Keratinocyte (primary cell): Measurements from ENCODE around the gene ZCCHC3. TPM values are rescaled to one million over a fixed set of nuclear protein-coding genes. Genes with fewer than 3 reads are reported as not detected.
A peak's percentile ranks its signal among the peaks of the same experiment; 100 is the strongest.

ENCODE experiments used
- DNase-seq: peaks from one replicate; pipeline ENCODE4 v3.0.0-alpha.2; 2011; ENCODE audit warnings: low read depth, missing footprints, low spot score
- FAIRE-seq: peaks from 2 replicates; lab custom pipeline; 2011; peaks lifted over from hg19 to GRCh38; lab: Jason Lieb, UNC
- H2AFZ ChIP-seq: 2 replicates; pipeline ENCODE4 v1.6.0; 2012; ENCODE audit warnings: low read length, control low read depth, inconsistent platforms; ENCODE audit not compliant: control insufficient read depth
- H3K27ac ChIP-seq: 2 replicates; pipeline ENCODE4 v1.5.1; 2011; ENCODE audit warnings: low read length; ENCODE audit not compliant: control insufficient read depth, insufficient read depth
- H3K27me3 ChIP-seq: 3 replicates; pipeline ENCODE4 v1.6.0; 2011; ENCODE audit warnings: low read length; ENCODE audit not compliant: control insufficient read depth, insufficient read depth; ENCODE audit errors: extremely low read depth
- H3K36me3 ChIP-seq, 2 experiments: 2 replicates in 1 of 2; 3 replicates in 1 of 2; pipeline ENCODE4 v1.5.1; 2011; ENCODE audit warnings: low read length in 2 of 2, mild to moderate bottlenecking in 1 of 2; ENCODE audit not compliant: control insufficient read depth in 2 of 2, insufficient read depth in 2 of 2; ENCODE audit errors: extremely low read depth in 1 of 2
- H3K4me1 ChIP-seq: 3 replicates; pipeline ENCODE4 v1.5.1; 2011; ENCODE audit warnings: low read length; ENCODE audit not compliant: control insufficient read depth, insufficient read depth; ENCODE audit errors: extremely low read depth
- H3K4me2 ChIP-seq: 3 replicates; pipeline ENCODE4 v1.6.0; 2011; ENCODE audit warnings: low read depth, low read length; ENCODE audit not compliant: control insufficient read depth, insufficient read depth; ENCODE audit errors: extremely low read depth
- H3K4me3 ChIP-seq, 3 experiments: fragments of 200-600 bp in 1 of 3; sonication (generic) in 1 of 3; 2 replicates in 2 of 3; 3 replicates in 1 of 3; pipeline ENCODE4 v1.5.1; 2011 to 2016; ENCODE audit warnings: low read length in 3 of 3, mild to moderate bottlenecking in 3 of 3, control low read depth in 2 of 3, inconsistent platforms in 1 of 3, low read depth in 1 of 3, mixed read lengths in 1 of 3, mixed run types in 1 of 3, moderate library complexity in 1 of 3; ENCODE audit not compliant: control insufficient read depth in 2 of 3, insufficient read depth in 2 of 3; ENCODE audit errors: extremely low read depth in 1 of 3
- H3K79me2 ChIP-seq: 2 replicates; pipeline ENCODE4 v1.6.0; 2012; ENCODE audit warnings: low read length; ENCODE audit not compliant: control insufficient read depth, insufficient read depth
- H3K9ac ChIP-seq: 3 replicates; pipeline ENCODE4 v1.6.0; 2011; ENCODE audit warnings: low read length; ENCODE audit not compliant: control insufficient read depth, insufficient read depth; ENCODE audit errors: extremely low read depth
- H3K9me1 ChIP-seq: 3 replicates; pipeline ENCODE4 v1.6.0; 2011; ENCODE audit warnings: low read length; ENCODE audit not compliant: control insufficient read depth, insufficient read depth; ENCODE audit errors: extremely low read depth
- H3K9me3 ChIP-seq: 2 replicates; pipeline ENCODE4 v1.5.1; 2012; ENCODE audit warnings: low read depth, low read length; ENCODE audit not compliant: control insufficient read depth
- H4K20me1 ChIP-seq: 3 replicates; pipeline ENCODE4 v1.6.0; 2011; ENCODE audit warnings: low read length; ENCODE audit not compliant: control insufficient read depth, insufficient read depth; ENCODE audit errors: extremely low read depth
- EZH2 ChIP-seq: IDR thresholded peaks from one replicate; pipeline ENCODE4 v1.6.1; 2012; ENCODE audit warnings: inconsistent platforms, mild to moderate bottlenecking, low read length, moderate library complexity
- dilution Hi-C: fragments of 300-500 bp; cut with MboI; formaldehyde crosslinking; loops from one replicate; pipeline ENCODE4 v1.7.0; 2020; ENCODE audit warnings: low sequenced_read_pairs; ENCODE audit not compliant: extremely low pct_ligation_motif_present
- polyA plus RNA-seq, 5 experiments: library from polyadenylated mRNA; depleted of rRNA in 3 of 5; stranded (reverse) in 3 of 5; stranded (forward) in 1 of 5; unstranded in 1 of 5; fragments of >200 nt; gene quantifications; 1 replicate in 1 of 5; 2 replicates in 3 of 5; 3 replicates in 1 of 5; pipeline versions ENCODE4 v1.2.1 to v1.2.3, GENCODE V29; 2011 to 2012; ENCODE audit warnings: missing spikeins in 2 of 5, low read depth in 1 of 5, low replicate concordance in 1 of 5
- TF ChIP-seq, protein P1 (sequence below), 3 experiments: IDR thresholded peaks in 1 of 3; conservative IDR thresholded peaks in 1 of 3; optimal IDR thresholded peaks in 1 of 3; 2 replicates in 2 of 3; 3 replicates in 1 of 3; pipeline versions ENCODE3 to v1.5.1; 2011; ENCODE audit warnings: low read length in 3 of 3, mild to moderate bottlenecking in 3 of 3, moderate library complexity in 2 of 3, control low read depth in 1 of 3, inconsistent platforms in 1 of 3; ENCODE audit not compliant: insufficient read depth in 2 of 3; ENCODE audit errors: extremely low read depth in 1 of 3

ZCCHC3 gene
- polyA plus RNA-seq, 1 donor (not counting 4 experiments of a cell fraction or from before 2014, with no cell fraction given), result 5.7 TPM

DNA sequence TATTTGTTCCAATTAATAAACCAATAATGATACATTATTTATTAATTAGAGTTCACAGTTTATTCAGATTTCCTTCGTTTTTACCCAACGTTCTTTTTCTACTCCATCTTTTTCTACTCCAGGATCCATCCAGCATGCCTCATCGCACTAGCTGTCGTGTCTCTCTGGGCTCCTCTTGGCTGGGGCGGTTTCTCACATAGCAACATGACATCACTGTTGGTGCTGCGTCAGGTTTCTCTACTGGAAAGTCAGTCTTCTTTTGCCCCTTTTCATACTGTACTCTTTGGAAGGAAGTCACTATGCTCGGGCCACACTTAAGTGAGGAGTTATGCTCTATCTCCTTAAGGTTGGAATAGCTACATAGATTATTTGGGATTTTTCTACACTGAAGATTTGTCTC, 14.2 kb downstream of the ZCCHC3 start:
- DNase-seq (no peak), FAIRE-seq (no peak)
- no peaks in the 10 kb centered on the region for H3K79me2 ChIP-seq
- H3K27me3 ChIP-seq, result no peaks in the 10 kb centered on the region
- no peak for TF ChIP-seq EZH2
- TF ChIP-seq, protein P1, sequence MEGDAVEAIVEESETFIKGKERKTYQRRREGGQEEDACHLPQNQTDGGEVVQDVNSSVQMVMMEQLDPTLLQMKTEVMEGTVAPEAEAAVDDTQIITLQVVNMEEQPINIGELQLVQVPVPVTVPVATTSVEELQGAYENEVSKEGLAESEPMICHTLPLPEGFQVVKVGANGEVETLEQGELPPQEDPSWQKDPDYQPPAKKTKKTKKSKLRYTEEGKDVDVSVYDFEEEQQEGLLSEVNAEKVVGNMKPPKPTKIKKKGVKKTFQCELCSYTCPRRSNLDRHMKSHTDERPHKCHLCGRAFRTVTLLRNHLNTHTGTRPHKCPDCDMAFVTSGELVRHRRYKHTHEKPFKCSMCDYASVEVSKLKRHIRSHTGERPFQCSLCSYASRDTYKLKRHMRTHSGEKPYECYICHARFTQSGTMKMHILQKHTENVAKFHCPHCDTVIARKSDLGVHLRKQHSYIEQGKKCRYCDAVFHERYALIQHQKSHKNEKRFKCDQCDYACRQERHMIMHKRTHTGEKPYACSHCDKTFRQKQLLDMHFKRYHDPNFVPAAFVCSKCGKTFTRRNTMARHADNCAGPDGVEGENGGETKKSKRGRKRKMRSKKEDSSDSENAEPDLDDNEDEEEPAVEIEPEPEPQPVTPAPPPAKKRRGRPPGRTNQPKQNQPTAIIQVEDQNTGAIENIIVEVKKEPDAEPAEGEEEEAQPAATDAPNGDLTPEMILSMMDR (optimal IDR thresholded peaks at IDR 0.05 in 1 of 3, IDR thresholded peaks at IDR 0.05 in 1 of 3, conservative IDR thresholded peaks at IDR 0.05 in 1 of 3; ENCODE audit: extremely low read depth in 1 of 3, insufficient read depth in 2 of 3, low read length in 3 of 3), result no peak
- no peak overlapping the region for H3K4me3 ChIP-seq
- H2AFZ ChIP-seq, result no peak overlapping the region
- H3K36me3 ChIP-seq, result no peaks in the 10 kb centered on the region
- peaks cover 53% of the 10 kb centered on the region for H3K4me1 ChIP-seq
- H3K9me3 ChIP-seq, result peaks cover 2% of the 10 kb centered on the region
- peaks cover 2% of the 10 kb centered on the region for H4K20me1 ChIP-seq
- H3K4me2 ChIP-seq, result peak overlapping the region; percentile 63
- peaks cover 4% of the 10 kb centered on the region for H3K9me1 ChIP-seq
- H3K27ac ChIP-seq, result peak overlapping the region; percentile 62
- H3K9ac ChIP-seq, result no peak overlapping the region
- dilution Hi-C loops, result no loop called here

DNA sequence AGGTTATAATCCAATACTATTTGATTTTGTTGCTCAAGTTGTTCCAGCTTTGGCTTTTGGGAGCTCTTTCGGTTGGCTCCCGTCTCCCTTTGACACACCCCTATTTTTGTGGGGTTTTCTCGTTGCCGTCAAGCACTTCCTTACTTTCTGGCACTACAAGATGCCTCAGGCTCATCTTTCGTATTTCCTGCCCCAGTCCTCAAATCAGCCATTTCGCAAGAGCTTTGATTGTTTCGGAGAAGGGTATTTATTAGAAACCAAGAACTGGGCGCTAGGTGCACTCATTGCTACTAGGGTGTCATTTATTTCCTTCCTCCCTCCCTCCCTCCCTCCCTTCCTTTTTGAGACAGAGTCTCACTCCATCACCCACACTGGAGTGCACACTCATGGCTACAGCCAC, 14.7 kb downstream of the ZCCHC3 start:
- Histone ChIP-seq H3K9me3 (peaks cover 2% of the 10 kb centered on the region), H2AFZ (peak overlapping the region; percentile 11), H3K4me1 (peaks cover 53% of the 10 kb centered on the region), H4K20me1 (peaks cover 2% of the 10 kb centered on the region), H3K4me2 (peak overlapping the region; percentile 63), H3K4me3 (no peak overlapping the region), H3K9ac (peak overlapping the region; percentile 40), H3K27me3 (no peaks in the 10 kb centered on the region), H3K9me1 (peaks cover 4% of the 10 kb centered on the region), H3K27ac (peak overlapping the region; percentile 62), H3K79me2 (no peaks in the 10 kb centered on the region), H3K36me3 (no peaks in the 10 kb centered on the region)
- TF ChIP-seq, protein P1 (optimal IDR thresholded peaks at IDR 0.05 in 1 of 3, IDR thresholded peaks at IDR 0.05 in 1 of 3, conservative IDR thresholded peaks at IDR 0.05 in 1 of 3; ENCODE audit: extremely low read depth in 1 of 3, insufficient read depth in 2 of 3, low read length in 3 of 3), result no peak
- TF ChIP-seq EZH2, result no peak
- FAIRE-seq (peak; percentile 87), DNase-seq (no peak)
- dilution Hi-C loops, result no loop called here
